GM18505 (cell line): ENCODE measurements around the gene MMEL1.

Experiments
- ATAC-seq: cut with Tn5 transposase; IDR thresholded peaks from one replicate; pipeline ENCODE4 v1.9.1; 2021; ENCODE audit not compliant: unreplicated experiment
- POLR2A ChIP-seq: IDR thresholded peaks from 4 replicates; pipeline ENCODE4 v1.6.1; 2011; ENCODE audit warnings: borderline replicate concordance; ENCODE audit not compliant: insufficient read depth, insufficient read length; ENCODE audit errors: extremely low read depth

The MMEL1 gene

GRCh38 chr1:2563205-2563604, 69.6 kb downstream of the MMEL1 start:
- ATAC-seq = no peak
- no peak for TF ChIP-seq POLR2A

- TF ChIP-seq POLR2A = peak; percentile 20
- ATAC-seq = no peak
Measured at GRCh38 chr1:2561898-2562895, 70.6 kb downstream of the MMEL1 start.

- no peak for ATAC-seq
- TF ChIP-seq POLR2A = no peak
Measured at GRCh38 chr1:2561446-2561845, 71.4 kb downstream of the MMEL1 start.

- ATAC-seq = no peak
- TF ChIP-seq POLR2A = no peak
Measured at GRCh38 chr1:2560299-2561073, 72.3 kb downstream of the MMEL1 start.

GRCh38 chr1:2559509-2560298, 73.1 kb downstream of the MMEL1 start:
- TF ChIP-seq POLR2A = no peak

GRCh38 chr1:2558861-2559260, 74.0 kb downstream of the MMEL1 start:
- no peak for ATAC-seq
- TF ChIP-seq POLR2A = no peak

More at GRCh38 chr1:2559509-2560298, 73.1 kb downstream of the MMEL1 start:
- ATAC-seq = no peak

- ATAC-seq = no peak
Measured at GRCh38 chr1:2558420-2558819, 74.4 kb downstream of the MMEL1 start.

GRCh38 chr1:2557482-2558400, 75.1 kb downstream of the MMEL1 start:
- ATAC-seq = no peak
- TF ChIP-seq POLR2A = no peak

More at GRCh38 chr1:2558420-2558819, 74.4 kb downstream of the MMEL1 start:
- no peak for TF ChIP-seq POLR2A

- no peak for TF ChIP-seq POLR2A
- ATAC-seq = no peak
Measured at GRCh38 chr1:2556678-2557481, 75.9 kb downstream of the MMEL1 start.

GRCh38 chr1:2556277-2556677, 76.5 kb downstream of the MMEL1 start, which contains the start of gene TNFRSF14:
Gene TNFRSF14, plus strand, starts transcription at chr1:2556371. Its CDS starts 294 bp downstream, at chr1:2556665.
- TF ChIP-seq POLR2A = no peak
- no peak for ATAC-seq

- ATAC-seq = no peak
- TF ChIP-seq POLR2A = peak; percentile 70
Measured at GRCh38 chr1:2555634-2556276, 77.1 kb downstream of the MMEL1 start.
